ENCODE data around the gene LONP2. TPM values are rescaled to one million over a fixed set of nuclear protein-coding genes. Genes with fewer than 3 reads are reported as not detected.
"Not testable (repeated sequence)": the region's sequence is repeated elsewhere in the genome, so short reads cannot be mapped to it uniquely, and the experiment has no call there.

LONP2 gene
- polyA plus RNA-seq, 1 donor, result 41.1 TPM

DNA sequence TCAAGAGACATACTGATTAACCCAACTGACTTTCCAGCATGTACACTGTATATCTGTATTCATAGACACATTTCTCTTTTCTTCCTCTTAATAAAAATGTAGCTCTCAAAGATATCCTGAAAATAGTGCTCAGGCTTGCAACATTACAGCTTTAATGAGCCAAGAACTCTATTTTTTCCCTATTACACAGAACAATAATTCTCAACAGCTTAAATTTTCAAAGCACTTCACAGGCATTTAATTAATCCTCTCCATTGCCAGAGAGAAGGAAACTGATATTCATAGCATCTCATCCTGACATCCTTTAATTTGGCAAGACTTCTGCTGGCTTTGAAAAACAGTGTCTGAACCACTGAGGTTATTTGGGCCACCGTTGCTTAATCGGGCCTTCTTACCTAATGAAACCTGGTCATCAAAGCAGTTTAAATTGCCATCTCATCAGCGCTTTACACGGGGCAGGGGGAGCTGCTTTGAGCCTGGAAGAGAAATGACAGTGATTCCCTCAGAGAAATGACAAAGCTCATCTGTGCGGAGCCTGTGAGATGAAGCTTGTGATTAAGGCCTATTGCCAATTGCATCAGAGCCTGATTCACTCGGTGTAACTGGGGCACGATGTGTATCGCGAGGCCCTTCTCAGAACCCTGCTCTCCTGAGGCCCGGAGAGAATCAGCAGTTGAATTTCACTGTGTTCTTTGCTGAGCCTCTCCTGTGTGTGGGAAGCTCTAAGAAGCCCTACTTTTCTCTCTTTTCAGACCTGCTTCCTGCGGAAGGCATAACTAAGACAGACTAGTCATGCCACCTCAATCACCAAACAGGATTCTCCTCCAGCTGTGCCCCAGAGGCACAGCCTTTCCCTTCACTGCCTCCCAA lies 149.6 kb downstream of the LONP2 start:
- DNase-seq (ENCODE audit: low read depth), result no peak

GRCh38 chr16:48394355-48394703 lies 150.2 kb downstream of the LONP2 start:
- DNase-seq (ENCODE audit: low read depth), result no peak

DNA sequence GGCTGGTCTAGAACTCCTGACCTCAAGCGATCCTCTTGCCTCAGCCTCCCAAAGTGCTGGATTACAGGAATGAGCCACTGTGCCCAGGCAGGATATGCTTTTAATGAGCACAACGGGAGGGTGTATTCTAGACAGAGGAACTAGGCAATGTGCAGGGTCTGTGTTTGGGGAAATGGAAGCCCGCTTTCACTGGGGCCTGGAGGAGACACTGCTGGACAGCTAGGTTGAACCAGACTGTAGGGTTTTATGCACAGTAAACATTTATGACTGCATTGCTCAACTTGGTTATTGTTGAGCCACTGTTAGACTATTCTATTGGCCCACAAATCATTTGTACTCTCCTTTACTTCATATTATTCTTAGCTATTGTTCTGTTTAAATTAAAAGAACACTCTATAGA lies 151.3 kb downstream of the LONP2 start:
- no peak for DNase-seq (ENCODE audit: low read depth)

- not testable (repeated sequence) for DNase-seq (ENCODE audit: low read depth)
These were observed 158.4 kb downstream of the LONP2 start for GRCh38 chr16:48402547-48402946.

GRCh38 chr16:48405153-48405552 lies 161.1 kb downstream of the LONP2 start:
- DNase-seq (ENCODE audit: low read depth), result no peak

DNA sequence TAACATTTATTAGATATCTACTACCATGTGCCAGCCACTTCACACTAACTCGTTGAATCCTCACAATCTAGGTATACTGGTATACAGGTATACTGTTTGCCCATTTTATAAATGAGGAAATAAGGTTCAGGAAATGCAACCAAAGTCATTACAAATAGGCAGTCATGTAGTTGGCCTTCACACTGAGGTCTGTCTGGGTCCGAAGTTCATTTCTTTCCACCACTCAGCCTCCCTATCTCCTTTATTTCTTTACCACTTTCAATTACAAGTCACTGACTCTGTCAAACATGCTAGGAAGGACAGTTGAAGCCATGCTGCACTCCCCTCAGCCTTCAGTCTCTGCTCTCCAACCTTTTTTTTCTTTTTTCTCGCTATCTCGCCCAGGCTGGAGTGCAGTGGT lies 161.8 kb downstream of the LONP2 start:
- no peak for DNase-seq (ENCODE audit: low read depth)

Other genes starting within 250 kb of the LONP2 start
- 0.33 TPM for gene ABCC12, start 88.3 kb upstream of the LONP2 start, polyA plus RNA-seq (ENCODE audit: insufficient read length)
- gene ABCC11, start 3.2 kb downstream of the LONP2 start, polyA plus RNA-seq (ENCODE audit: insufficient read length), result 0.18 TPM
- gene SIAH1, start 141.1 kb downstream of the LONP2 start, polyA plus RNA-seq (ENCODE audit: insufficient read length), result 27.5 TPM